Chondrocyte (in vitro differentiated cells): Measurements from ENCODE around the gene ESYT1. TPM values are rescaled to one million over a fixed set of nuclear protein-coding genes. Genes with fewer than 3 reads are reported as not detected.

Source experiments
- DNase-seq: peaks from one replicate; pipeline ENCODE4 v3.0.0; 2021; ENCODE audit warnings: mixed read lengths, low spot score
- H3K27ac Mint-ChIP-seq: one replicate; pipeline ENCODE4 v1.8.0; 2021; ENCODE audit warnings: mild to moderate bottlenecking, moderate library complexity, mixed read lengths; ENCODE audit not compliant: unreplicated experiment
- H3K27me3 Mint-ChIP-seq: 2 replicates; pipeline ENCODE4 v1.8.0; 2021; ENCODE audit warnings: low read depth, mixed read lengths
- H3K36me3 Mint-ChIP-seq: 2 replicates; pipeline ENCODE4 v1.8.0; 2021; ENCODE audit warnings: low read depth, mixed read lengths
- H3K4me1 Mint-ChIP-seq: 2 replicates; pipeline ENCODE4 v1.8.0; 2021; ENCODE audit warnings: low read depth, mild to moderate bottlenecking, mixed read lengths
- H3K4me3 Mint-ChIP-seq: one replicate; pipeline ENCODE4 v1.8.0; 2021; ENCODE audit warnings: mild to moderate bottlenecking, moderate library complexity, mixed read lengths; ENCODE audit not compliant: unreplicated experiment
- H3K9me3 Mint-ChIP-seq: 2 replicates; pipeline ENCODE4 v1.8.0; 2021; ENCODE audit warnings: low read depth, mixed read lengths
- total RNA-seq: library from RNA; stranded (reverse); gene quantifications from 3 replicates; pipeline ENCODE4 v1.2.1, GENCODE V29; 2021
- TF ChIP-seq, protein P1 (sequence below): fragments of 200-600 bp; sonication (generic); IDR thresholded peaks from 2 replicates; pipeline ENCODE4 v1.5.0; 2021; ENCODE audit warnings: antibody characterized with exemption, mild to moderate bottlenecking, moderate library complexity

ESYT1 gene
- total RNA-seq, 1 donor from 2014 or later = 155 TPM

DNA sequence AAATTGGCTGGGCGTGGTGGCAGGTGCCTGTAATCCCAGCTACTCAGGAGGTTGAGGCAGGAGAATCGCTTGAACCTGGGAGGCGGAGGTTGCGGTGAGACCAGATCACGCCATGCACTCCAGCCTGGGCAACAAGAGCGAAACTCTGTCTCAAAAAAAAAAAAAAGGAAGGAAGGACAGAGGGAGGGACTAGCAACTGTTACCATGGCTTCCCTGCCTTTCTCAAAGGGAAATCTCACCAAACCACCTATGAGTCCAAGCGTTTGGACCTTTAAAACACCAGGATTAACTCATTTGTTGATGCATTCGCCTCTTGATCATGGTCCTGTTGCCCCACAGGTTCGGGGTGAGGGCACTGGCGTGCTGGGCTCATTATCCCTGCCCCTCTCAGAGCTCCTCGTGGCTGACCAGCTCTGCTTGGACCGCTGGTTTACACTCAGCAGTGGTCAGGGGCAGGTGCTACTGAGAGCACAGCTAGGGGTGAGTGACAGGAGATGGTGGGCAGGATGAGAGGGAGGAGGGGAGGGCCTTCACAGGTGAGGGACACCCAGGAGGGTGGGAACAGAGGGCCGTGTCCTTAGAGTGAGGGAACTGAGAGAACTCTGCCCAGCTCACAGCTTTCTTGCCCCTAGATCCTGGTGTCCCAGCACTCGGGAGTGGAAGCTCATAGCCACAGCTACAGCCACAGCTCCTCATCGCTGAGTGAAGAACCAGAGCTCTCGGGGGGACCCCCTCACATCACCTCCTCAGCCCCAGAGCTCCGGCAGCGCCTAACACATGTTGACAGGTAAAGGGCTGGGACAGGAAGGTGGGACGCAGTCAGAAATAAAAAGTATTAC is 14.1 kb downstream of the ESYT1 start:
- Mint-ChIP-seq H3K27ac (no peak overlapping the region), H3K36me3 (peaks cover 50% of the 10 kb centered on the region), H3K4me1 (peaks cover 11% of the 10 kb centered on the region), H3K4me3 (no peak overlapping the region), H3K9me3 (no peaks in the 10 kb centered on the region), H3K27me3 (no peaks in the 10 kb centered on the region)
- peak; percentile 52 for DNase-seq
- TF ChIP-seq, protein P1, sequence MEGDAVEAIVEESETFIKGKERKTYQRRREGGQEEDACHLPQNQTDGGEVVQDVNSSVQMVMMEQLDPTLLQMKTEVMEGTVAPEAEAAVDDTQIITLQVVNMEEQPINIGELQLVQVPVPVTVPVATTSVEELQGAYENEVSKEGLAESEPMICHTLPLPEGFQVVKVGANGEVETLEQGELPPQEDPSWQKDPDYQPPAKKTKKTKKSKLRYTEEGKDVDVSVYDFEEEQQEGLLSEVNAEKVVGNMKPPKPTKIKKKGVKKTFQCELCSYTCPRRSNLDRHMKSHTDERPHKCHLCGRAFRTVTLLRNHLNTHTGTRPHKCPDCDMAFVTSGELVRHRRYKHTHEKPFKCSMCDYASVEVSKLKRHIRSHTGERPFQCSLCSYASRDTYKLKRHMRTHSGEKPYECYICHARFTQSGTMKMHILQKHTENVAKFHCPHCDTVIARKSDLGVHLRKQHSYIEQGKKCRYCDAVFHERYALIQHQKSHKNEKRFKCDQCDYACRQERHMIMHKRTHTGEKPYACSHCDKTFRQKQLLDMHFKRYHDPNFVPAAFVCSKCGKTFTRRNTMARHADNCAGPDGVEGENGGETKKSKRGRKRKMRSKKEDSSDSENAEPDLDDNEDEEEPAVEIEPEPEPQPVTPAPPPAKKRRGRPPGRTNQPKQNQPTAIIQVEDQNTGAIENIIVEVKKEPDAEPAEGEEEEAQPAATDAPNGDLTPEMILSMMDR = no peak

DNA sequence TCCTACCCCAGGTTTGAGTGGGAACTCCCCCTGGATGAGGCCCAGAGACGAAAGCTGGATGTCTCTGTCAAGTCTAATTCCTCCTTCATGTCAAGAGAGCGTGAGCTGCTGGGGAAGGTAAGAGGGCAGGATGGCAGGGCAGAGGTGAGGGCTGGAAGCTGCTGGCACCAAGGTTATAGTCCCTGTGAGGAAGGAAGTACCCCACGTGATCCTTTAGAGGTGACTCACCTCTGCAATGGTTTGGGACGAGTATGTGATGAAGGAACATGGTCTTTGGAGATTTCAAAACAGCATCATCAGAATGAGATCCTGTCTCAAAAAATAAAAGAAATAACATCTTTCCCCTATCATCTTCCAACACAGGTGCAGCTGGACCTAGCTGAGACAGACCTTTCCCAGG is 15.2 kb downstream of the ESYT1 start:
- H3K9me3 Mint-ChIP-seq = no peaks in the 10 kb centered on the region
- no peak overlapping the region for H3K27ac Mint-ChIP-seq
- peaks cover 11% of the 10 kb centered on the region for H3K4me1 Mint-ChIP-seq
- H3K27me3 Mint-ChIP-seq = no peaks in the 10 kb centered on the region
- TF ChIP-seq, protein P1 = no peak
- DNase-seq = peak; percentile 24
- H3K36me3 Mint-ChIP-seq = peaks cover 46% of the 10 kb centered on the region
- H3K4me3 Mint-ChIP-seq = no peak overlapping the region

DNA sequence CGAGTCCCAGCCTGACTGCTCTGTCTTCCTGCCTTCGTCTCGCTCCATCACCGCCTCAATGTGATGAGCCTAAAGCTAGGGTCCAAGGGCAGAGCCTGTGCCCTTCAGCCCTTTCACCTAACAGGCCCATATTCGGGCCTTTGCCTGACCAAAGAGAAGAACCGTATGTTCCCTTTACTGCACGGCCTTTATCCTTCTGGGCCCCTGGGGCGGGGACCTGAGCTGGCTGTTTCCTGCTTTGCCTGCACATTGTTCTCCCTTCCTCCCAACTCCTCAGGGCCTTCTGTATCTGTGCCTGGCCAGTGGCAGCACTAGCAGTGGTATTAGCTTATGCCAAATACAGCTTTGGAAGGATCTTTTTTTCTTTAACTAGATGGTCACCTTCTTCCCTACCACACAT is 15.8 kb downstream of the ESYT1 start:
- Mint-ChIP-seq H3K9me3 (no peaks in the 10 kb centered on the region), H3K4me1 (peaks cover 11% of the 10 kb centered on the region), H3K27ac (no peak overlapping the region), H3K36me3 (peaks cover 39% of the 10 kb centered on the region), H3K27me3 (no peaks in the 10 kb centered on the region), H3K4me3 (no peak overlapping the region)
- TF ChIP-seq, protein P1 = no peak
- DNase-seq = peak; percentile 46

DNA sequence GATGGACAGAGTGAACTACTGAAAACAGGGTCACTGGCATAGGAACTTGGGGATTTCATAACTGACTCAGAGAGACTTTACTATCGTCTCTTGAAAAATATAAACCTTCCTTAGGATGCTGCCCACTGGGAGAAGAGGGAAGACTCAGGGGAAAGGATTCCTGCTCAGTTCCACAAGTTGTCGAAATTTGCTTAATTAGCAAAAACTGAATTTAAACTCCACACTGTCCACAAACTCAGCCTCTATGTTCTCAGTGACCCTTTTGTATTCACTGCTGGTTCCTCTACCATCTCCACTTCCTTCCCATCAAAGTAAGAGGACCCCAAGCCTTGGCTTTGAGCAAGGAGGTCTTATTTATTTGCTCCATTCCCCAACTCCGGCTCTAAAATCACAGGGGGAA is 17.1 kb downstream of the ESYT1 start:
- no peaks in the 10 kb centered on the region for H3K27me3 Mint-ChIP-seq
- TF ChIP-seq, protein P1 = no peak
- H3K36me3 Mint-ChIP-seq = peaks cover 35% of the 10 kb centered on the region
- H3K4me1 Mint-ChIP-seq = peaks cover 13% of the 10 kb centered on the region
- H3K27ac Mint-ChIP-seq = no peak overlapping the region
- H3K9me3 Mint-ChIP-seq = no peaks in the 10 kb centered on the region
- no peak overlapping the region for H3K4me3 Mint-ChIP-seq
- no peak for DNase-seq

DNA sequence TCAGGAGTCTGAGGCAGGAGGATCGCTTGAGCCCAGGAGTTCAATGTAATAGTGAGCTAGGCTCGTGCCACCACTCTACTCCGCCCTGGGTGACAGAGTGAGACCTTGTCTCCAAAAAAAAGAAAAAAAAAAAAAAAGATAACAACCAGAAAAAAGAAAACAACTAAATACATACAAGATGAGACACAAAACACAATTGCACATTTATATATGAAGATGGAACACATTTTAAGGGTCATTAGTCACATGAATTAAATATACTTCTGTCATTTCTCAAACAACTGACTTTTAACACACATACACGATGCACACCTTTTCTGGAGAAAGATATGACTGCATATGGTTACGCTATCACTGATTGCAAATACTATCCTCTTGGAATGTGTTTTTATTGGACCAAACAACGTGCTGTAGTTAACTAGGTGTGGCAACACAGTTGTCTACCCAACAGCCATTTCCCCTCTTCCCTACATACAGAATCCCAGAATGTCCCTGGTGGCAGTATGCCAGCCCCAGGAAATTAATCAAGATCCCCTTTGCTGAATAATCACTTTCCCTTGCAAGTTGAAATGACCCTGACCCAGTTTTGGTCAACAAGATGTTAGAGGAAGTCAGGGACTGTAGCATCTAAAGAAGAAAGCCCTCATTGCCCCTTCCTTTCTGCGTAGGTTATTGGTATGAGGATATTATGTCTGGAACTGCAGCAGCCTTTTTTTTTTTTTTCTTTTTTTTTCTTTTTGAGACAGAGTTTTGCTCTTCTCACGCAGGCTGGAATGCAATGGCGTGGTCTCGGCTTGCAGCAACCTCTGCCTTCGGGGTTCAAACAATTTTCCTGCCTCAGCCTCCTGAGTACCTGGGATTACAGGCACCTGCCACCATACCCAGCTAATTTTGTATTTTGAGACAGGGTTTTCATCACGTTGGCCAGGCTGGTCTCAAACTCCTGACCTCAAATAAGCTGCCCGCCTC is 18.7 kb downstream of the ESYT1 start:
- TF ChIP-seq, protein P1 = no peak
- Mint-ChIP-seq H3K4me3 (no peak overlapping the region), H3K27me3 (no peaks in the 10 kb centered on the region), H3K4me1 (peaks cover 27% of the 10 kb centered on the region), H3K9me3 (no peaks in the 10 kb centered on the region), H3K27ac (peak overlapping the region; percentile 76), H3K36me3 (peaks cover 24% of the 10 kb centered on the region)
- no peak for DNase-seq
